GM18858 (cell line): Measurements from ENCODE around the gene KLF7.

Experiments
- ATAC-seq: cut with Tn5 transposase; IDR thresholded peaks from one replicate; pipeline ENCODE4 v1.9.1; 2021; ENCODE audit not compliant: unreplicated experiment

KLF7 gene

DNA sequence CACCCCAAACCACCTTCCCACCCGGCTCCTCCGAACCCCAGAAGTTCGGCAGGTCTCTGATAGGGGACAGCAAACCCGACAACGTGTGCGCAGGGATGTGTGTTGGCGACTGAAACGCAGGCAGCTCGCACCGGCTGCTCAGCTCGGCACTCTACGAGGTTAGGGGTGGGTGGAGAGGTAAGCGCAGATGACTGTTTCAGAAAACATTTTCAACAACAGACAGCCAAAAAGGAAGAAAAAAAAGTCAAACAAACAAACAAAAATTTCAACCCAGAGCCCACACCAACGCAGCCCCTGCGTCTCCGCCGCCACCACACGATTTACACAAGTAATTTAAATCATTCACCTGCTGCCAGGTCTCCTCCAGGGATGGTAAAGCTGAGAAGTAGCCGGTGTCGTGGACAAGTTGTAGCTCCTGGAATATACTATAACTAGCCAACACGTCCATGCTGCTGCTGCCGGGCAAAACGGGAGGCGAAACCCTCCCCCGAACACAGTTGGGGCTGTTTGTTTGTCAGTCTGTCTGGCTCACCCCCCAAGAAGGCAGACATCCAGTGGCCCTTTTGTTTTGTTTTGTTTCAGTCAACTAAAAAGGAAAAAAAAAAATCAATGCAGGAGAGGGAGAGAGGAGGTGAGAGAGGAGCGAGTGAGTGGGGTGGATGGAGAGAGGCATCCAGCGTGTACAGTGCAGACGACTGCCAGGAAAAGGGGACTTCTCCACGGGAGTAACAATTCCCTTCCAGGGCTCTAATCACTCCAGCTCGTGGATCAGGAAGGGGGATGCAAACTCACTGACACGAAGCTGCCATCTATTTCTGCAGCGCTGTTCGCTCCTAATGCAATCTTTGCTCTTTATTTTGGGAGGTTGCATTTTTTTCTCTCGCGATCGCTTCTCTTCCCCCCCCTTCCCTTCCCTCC is at the start of gene KLF7:
TSS of gene KLF7 (minus strand) at position 828 of the 918 bp plus-strand sequence. CDS start at position 448, 380 bp downstream.
- ATAC-seq = no peak

DNA sequence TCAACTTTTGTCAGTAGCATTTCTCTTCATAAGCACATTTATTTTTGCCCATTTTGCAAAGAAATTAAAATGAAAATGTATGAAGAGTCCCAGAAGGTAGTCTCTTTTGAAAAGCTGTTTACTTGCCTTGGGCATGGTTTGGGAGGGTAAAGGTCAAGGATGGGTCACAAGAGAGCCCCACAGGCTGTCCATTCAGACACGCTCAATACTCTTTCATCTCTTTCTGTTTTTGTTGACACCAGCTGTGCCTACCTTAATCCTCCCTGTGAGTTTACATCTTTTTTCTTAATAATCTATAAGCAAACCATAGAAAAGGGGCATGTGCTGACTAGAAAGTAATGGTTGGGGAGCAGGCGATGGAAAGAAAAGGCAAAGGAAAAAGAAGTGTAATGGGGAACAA is 49.6 kb upstream of the KLF7 start:
- ATAC-seq = no peak

DNA sequence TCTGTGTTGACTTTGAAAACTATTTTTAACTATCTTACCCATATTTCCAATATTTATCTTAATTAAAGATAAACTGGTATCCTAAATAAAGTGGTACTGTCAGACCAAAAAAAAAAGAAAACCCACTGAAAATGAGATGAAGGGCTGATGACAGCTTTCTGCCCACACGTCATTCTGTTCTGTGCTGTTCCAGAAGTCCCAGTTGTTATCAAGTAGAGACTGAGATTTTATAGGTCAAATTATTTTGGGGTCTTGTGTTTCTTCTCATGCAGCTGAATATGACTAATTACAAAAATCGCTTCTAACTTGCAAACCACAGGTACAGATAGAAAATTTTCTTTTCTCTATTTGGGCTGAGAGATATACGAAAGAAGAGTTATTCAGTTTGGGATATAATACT is 48.7 kb upstream of the KLF7 start:
- no peak for ATAC-seq

- no peak for ATAC-seq
These were observed 40.3 kb upstream of the KLF7 start for GRCh38 chr2:207206011-207206410.

DNA sequence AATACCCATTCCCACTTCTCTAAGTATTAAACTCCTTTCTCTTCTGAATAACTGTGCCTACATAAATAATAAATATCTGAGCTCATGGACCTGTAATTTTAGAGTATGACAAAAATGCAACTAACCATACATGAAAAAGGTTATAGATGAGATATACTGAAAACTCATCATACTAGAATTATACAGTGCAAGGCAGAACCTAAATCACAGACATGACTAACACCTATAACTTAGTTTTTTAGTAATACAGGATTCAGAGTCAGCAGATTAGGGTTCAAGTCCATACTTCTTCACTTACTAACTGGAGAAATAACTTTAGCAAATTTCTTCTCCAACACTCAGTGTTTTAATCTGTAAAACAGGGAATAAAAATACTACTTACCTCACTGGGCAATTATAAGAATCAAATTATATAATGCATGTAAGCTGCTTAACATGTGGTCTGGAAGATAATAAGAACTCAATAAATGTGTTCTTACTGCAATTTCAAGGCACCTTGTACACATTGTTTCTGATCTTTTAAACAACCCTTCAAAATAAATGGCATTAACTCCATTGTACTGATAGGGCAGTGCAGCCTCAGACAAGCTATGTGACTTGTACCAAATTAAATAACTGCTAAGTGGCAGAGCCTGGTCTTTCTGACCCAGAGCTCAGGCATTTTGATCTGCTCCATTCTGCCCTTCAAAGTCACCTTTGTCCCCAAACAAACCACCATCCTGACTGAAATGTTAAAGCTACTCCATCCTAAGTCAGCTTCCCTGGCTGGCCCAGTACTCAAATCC is 39.6 kb upstream of the KLF7 start:
- ATAC-seq = no peak

GRCh38 chr2:207203056-207203455 is 37.3 kb upstream of the KLF7 start:
- no peak for ATAC-seq

DNA sequence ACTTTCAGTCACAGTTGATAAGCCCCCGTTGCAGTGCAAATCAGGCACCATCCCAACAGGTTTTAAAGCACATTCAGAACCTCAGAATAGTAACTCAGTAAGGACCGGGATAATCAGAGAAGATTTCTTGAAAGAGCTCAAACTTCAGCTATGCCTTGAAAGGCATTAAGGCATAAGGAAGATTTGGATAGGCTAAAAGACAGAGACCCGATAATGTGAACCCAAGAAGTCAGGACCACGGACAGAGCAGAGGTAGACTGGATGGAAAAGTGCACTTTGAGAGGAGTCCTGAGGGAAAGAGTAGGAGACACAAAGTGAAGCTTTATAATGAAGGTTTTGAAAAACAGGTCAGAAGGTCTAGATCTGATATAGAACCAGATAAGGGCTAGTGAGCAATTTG is 36.9 kb upstream of the KLF7 start:
- no peak for ATAC-seq

GRCh38 chr2:207201416-207201815 is 35.7 kb upstream of the KLF7 start:
- no peak for ATAC-seq

DNA sequence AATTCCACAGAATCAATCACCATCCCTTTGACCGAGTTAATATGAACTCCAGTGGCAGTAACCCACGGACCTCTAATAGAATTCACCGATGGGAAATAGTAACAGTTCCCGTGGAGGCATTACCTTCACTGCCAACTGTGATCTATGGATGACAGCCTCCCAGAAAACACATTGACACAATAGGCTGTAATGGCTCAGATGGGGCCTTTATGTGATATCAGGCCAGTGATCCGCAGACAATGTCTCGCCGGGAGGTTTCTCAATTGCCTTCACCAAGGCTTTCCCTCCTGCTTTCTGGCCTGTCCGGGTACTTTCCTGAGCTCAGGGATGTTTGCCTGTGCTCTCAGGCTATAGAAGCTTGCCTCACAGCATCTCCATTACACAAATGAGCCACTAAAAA is 34.4 kb upstream of the KLF7 start:
- ATAC-seq = no peak

GRCh38 chr2:207194028-207194427 is 28.3 kb upstream of the KLF7 start:
- no peak for ATAC-seq

GRCh38 chr2:207188626-207189419 is 23.1 kb upstream of the KLF7 start:
- no peak for ATAC-seq

- no peak for ATAC-seq
These were observed 19.6 kb upstream of the KLF7 start for GRCh38 chr2:207185372-207185771.

- ATAC-seq = no peak
These were observed 19.0 kb upstream of the KLF7 start for GRCh38 chr2:207184768-207185167.

DNA sequence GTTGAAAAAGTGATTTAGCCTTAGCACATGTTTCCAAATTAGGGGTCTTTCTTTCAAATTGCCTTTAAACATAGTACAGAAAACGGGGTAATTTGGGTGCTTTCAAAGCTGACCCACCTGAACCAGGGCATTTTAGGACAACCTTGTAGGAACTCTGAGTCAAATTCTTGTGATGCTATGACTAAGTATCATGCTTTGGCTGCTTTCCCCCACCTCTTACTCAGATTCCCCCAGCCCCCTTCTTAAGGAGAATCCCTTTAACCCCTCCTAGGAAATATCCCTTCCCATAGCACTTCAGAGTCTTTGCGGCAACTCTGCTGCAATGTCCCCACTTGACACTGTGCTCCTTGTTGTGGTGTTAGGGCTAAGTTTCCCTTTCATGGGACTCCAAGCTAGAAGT is 18.6 kb upstream of the KLF7 start:
- ATAC-seq = no peak

GRCh38 chr2:207183506-207183905 is 17.8 kb upstream of the KLF7 start:
- ATAC-seq = no peak

GRCh38 chr2:207182911-207183310 is 17.2 kb upstream of the KLF7 start:
- no peak for ATAC-seq

DNA sequence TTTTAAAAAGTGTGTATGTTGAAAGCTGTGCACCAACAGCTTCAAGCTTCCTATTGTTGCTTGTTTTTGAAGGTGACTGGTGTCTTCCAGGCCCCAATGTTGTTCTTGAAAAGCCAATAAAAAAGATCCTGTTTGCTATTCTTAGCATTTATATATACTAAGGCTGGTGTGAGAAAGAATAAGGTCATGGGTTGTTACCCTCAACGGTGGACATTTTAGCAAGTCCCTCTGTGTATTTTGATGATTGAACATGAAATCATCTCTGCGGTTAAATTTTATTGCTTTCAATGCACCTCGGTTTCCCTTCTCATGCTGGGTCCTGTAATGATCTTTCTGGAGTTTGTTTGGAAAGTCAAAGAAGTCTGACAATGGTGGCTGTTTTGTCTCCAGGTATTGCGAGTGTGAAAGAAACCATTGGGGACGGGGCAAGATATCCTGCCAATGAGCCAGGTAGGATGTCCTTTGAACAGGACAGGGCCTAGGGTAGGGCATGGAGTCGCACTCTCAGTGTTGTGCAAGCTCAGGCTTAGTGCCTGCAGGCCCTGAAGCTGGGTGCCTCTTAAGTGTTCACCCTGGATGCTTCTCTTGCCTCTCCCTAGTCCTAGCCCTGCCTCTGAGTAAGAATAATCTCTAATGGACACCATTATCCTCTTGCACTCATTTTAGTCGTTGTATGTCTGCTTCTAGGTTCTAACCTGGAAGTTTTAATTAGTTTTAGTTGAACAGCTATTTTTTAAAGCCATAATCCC is 16.0 kb upstream of the KLF7 start:
- no peak for ATAC-seq

DNA sequence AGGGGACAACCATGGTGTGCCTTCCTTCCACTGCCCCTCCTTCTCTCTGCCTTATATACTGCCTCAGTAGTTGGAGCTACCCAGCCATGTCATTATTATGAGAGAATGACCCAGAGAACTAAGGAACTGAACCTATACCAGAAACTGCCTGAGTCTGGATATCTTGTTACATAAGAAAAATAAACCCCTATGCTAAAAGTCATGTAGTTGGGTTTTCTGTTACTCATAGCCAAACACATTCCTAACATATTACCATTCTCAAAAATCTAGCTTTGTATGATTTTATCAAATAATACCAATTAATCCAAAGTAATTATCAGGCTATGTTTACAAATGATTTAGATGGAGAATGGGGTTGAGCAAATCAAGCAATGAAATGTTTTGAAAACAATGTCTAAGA is 15.0 kb upstream of the KLF7 start:
- ATAC-seq = no peak

GRCh38 chr2:207176247-207176646 is 10.5 kb upstream of the KLF7 start:
- ATAC-seq = no peak

GRCh38 chr2:207173641-207174040 is 7.9 kb upstream of the KLF7 start:
- ATAC-seq = no peak
